H1 (cell line): Measurements from ENCODE around the gene SGMS2. TPM values are rescaled to one million over a fixed set of nuclear protein-coding genes. Genes with fewer than 3 reads are reported as not detected.

Experiments
- CREB1 ChIP-seq: IDR thresholded peaks from 2 replicates; pipeline ENCODE4 v1.6.1; 2012; ENCODE audit warnings: inconsistent platforms
- KDM5A ChIP-seq: fragments of 200-600 bp; IDR thresholded peaks from 2 replicates; pipeline ENCODE4 v1.7.1; 2012; ENCODE audit warnings: mild to moderate bottlenecking, low read length, inconsistent platforms, mixed read lengths
- NRF1 ChIP-seq: IDR thresholded peaks from 2 replicates; pipeline ENCODE4 v1.6.1; 2011; ENCODE audit warnings: mild to moderate bottlenecking, low read depth, low read length, improper control_type of control experiment
- SUZ12 ChIP-seq: fragments of 200-600 bp; sonication (generic); IDR thresholded peaks from 2 replicates; pipeline ENCODE4 v1.6.1; 2012; ENCODE audit warnings: mild to moderate bottlenecking, inconsistent platforms, low read length, moderate library complexity, mixed read lengths
- polyA plus RNA-seq, 7 experiments: library from polyadenylated mRNA; depleted of rRNA in 3 of 7; stranded (reverse) in 5 of 7; unstranded in 2 of 7; fragments of >200 nt in 5 of 7; fragments of 200-250 nt in 2 of 7; gene quantifications; 1 replicate in 5 of 7; 2 replicates in 1 of 7; 4 replicates in 1 of 7; pipeline versions ENCODE4 v1.2.1 to v1.2.3, GENCODE V29; 2011 to 2013; ENCODE audit warnings: missing spikeins in 2 of 7, mixed read lengths in 2 of 7
- total RNA-seq: library from RNA; stranded (reverse); fragmentation: NEBNext Ultra II Directional; extraction: Animal tissue kit (Norgen Biotek cat#: 25700); gene quantifications from 2 replicates; pipeline ENCODE4 v1.2.1, GENCODE V29; 2021
- TF ChIP-seq, protein P1 (sequence below): IDR thresholded peaks from 2 replicates; pipeline ENCODE4 v1.6.1; 2012; ENCODE audit warnings: inconsistent platforms

Gene SGMS2
- total and polyA plus RNA-seq, 2 of the 8 experiments (the other 6 are each of a cell fraction or from before 2014, with no cell fraction given), result 0.04 to 1.3 TPM

DNA sequence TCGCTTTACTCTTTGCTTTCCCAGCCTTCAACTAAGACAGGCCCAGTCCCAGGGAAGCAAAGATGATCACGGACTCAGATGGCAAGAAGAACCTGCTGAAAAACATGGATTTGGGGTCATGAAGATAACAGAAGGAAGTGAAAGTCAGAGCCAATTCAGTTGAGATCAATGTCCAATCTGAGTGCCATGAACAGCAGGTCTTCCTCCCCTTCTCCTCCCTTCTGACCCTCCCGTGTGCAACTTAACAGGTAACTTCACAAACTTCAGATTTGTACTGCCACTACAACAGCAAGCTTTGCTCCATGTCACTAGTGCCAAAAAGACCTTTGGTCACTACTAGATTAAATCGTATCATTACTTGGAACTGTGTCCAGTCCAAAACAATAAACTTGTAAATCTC is 15.5 kb upstream of the SGMS2 start (continued):
- TF ChIP-seq CREB1, result no peak
- no peak for TF ChIP-seq KDM5A
- no peak for TF ChIP-seq SUZ12
- no peak for TF ChIP-seq NRF1
- TF ChIP-seq, protein P1, sequence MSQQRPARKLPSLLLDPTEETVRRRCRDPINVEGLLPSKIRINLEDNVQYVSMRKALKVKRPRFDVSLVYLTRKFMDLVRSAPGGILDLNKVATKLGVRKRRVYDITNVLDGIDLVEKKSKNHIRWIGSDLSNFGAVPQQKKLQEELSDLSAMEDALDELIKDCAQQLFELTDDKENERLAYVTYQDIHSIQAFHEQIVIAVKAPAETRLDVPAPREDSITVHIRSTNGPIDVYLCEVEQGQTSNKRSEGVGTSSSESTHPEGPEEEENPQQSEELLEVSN, result no peak
